GM18909 (cell line): ENCODE measurements around the gene NOS3.
"Not testable (repeated sequence)": the region's sequence is repeated elsewhere in the genome, so short reads cannot be mapped to it uniquely, and the experiment has no call there.

ENCODE experiments used
- ATAC-seq: cut with Tn5 transposase; IDR thresholded peaks from one replicate; pipeline ENCODE4 v1.9.1; 2021; ENCODE audit warnings: mild to moderate bottlenecking; ENCODE audit not compliant: unreplicated experiment, poor library complexity

Gene NOS3

GRCh38 chr7:151013356-151013732, 22.5 kb downstream of the NOS3 start:
- no peak for ATAC-seq

GRCh38 chr7:151013733-151014497, 23.1 kb downstream of the NOS3 start:
- peak; percentile 48 for ATAC-seq

GRCh38 chr7:151014950-151015349, 24.1 kb downstream of the NOS3 start:
- no peak for ATAC-seq

- ATAC-seq: no peak
Measured at GRCh38 chr7:151015967-151016366, 25.1 kb downstream of the NOS3 start.

GRCh38 chr7:151016505-151016904, 25.7 kb downstream of the NOS3 start:
- no peak for ATAC-seq

GRCh38 chr7:151016942-151017341, 26.1 kb downstream of the NOS3 start:
- ATAC-seq: no peak

GRCh38 chr7:151017370-151017952, 26.6 kb downstream of the NOS3 start:
- no peak for ATAC-seq

GRCh38 chr7:151017953-151018420, 27.2 kb downstream of the NOS3 start:
- peak; percentile 58 for ATAC-seq

- no peak for ATAC-seq
Measured at GRCh38 chr7:151018421-151019129, 27.8 kb downstream of the NOS3 start.

- no peak for ATAC-seq
Measured at GRCh38 chr7:151019130-151019447, 28.3 kb downstream of the NOS3 start.

- ATAC-seq: no peak
Measured at GRCh38 chr7:151020231-151020630, 29.4 kb downstream of the NOS3 start.

- ATAC-seq: no peak
Measured at GRCh38 chr7:151023232-151023631, 32.4 kb downstream of the NOS3 start.

GRCh38 chr7:151024435-151025056, 33.7 kb downstream of the NOS3 start, which contains the start of gene ATG9B:
TSS of gene ATG9B (minus strand) at chr7:151024494. CDS start at chr7:151024423, 71 bp downstream.
- ATAC-seq: no peak

- no peak for ATAC-seq
Measured at GRCh38 chr7:151025924-151026671, 35.3 kb downstream of the NOS3 start.

- not testable (repeated sequence) for ATAC-seq
Measured at GRCh38 chr7:151026771-151027727, 36.2 kb downstream of the NOS3 start.

- not testable (repeated sequence) for ATAC-seq
Measured at GRCh38 chr7:151027728-151028130, 36.9 kb downstream of the NOS3 start.

GRCh38 chr7:151028131-151028947, 37.5 kb downstream of the NOS3 start, which contains the start of gene ABCB8:
TSS of gene ABCB8 (plus strand) at chr7:151028450. CDS start at chr7:151028516, 66 bp downstream.
- ATAC-seq: peak; percentile 97

GRCh38 chr7:151028948-151029501, 38.2 kb downstream of the NOS3 start:
- ATAC-seq: no peak
